NCI-H1105 treated with DMSO at 0.1 percent for 48 hours (cell line): ENCODE measurements around the gene PROCA1.
"Not testable (repeated sequence)": the region's sequence is repeated elsewhere in the genome, so short reads cannot be mapped to it uniquely, and the experiment has no call there.

Experiments used
- DNase-seq: peaks from one replicate; lab custom pipeline; 2025; lab: John Stamatoyannopoulos, UW

PROCA1 gene

GRCh38 chr17:28667870-28668269, 43.8 kb downstream of the PROCA1 start:
- no peak for DNase-seq

- DNase-seq, result no peak
These were observed 45.7 kb downstream of the PROCA1 start for GRCh38 chr17:28665994-28666393.

- DNase-seq, result no peak
These were observed 48.0 kb downstream of the PROCA1 start for GRCh38 chr17:28663723-28664122.

- no peak for DNase-seq
These were observed 49.2 kb downstream of the PROCA1 start for GRCh38 chr17:28662527-28662829.

DNA sequence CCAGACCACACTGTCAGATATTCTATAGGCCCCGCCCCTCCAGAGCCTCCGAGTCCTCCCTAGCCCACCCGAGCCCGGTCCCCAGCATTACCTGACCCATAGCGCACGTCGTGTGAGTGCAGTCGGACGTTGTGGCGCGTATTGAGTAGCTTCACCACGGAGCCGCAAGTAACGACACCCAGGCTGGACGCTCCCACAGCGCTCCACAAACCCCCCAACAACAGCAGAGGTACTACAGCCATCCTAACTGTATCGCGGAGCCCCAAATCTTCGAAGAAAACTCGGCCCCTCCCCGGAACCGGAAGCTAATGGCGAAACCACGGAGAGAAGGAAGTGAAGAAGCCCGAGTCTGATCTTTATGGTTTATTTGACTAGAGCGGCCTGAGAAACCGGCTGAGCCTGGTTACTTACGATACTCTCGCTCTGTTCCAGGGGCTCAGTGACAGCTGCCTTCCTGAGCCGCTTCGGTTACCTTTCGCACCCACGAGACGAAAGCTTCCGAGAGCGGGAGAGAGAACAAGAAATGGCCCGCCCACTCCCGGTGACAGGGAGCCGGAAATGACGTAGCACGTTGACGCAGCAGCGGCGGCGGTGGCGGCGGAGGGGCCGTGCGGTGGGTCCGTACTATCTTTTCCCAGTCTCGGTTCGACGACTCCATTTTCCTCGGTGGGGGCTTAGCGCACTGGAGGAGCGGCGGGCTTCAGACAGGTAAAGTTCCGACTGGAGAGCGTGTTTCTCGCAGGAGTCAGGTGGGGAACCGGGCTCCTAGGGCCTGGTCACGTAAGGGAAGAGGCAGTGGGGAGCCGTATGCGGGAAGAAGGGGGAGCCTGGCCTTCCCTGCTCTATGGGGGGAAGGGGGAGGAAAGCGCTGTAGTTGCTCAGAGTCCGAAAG, 49.8 kb downstream of the PROCA1 start, which contains the start of the genes SDF2 and SUPT6H:
Gene SDF2, minus strand, starts transcription at position 272 of the 892 bp plus-strand sequence. Its CDS starts 30 bp downstream, at position 242.
Gene SUPT6H, plus strand, starts transcription at position 571 of the 892 bp plus-strand sequence. CDS start 11,197 bp downstream, outside the sequence.
- DNase-seq, result peak; percentile 77

- DNase-seq, result not testable (repeated sequence)
These were observed 52.2 kb downstream of the PROCA1 start for GRCh38 chr17:28659497-28659881.

DNA sequence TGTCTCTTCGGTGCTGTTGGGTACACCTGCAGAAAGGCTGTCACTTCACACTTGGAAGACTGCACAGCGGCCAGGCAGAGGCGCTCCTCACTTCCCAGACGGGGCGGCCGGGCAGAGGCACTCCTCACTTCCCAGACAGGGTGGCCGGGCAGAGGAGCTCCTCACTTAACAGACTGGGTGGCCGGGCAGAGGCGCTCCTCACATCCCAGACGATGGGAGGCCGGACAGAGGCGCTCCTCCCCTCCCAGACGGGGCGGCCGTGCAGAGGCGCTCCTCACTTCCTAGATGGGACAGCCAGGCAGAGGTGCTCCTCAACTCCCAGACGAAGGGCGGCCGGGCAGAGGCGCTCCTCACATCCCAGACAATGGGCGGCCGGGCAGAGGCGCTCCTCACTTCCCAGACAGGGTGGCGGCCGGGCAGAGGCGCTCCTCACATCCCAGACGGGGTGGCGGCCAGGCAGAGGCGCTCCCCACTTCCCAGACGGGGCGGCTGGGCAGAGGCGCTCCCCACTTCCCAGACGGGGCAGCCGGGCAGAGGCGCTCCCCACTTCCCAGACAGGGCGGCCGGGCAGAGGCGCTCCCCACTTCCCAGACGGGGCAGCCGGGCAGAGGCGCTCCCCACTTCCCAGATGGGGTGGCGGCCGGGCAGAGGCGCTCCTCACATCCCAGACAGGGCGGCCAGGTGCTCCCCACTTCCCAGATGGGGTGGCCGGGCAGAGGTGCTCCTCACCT, 52.8 kb downstream of the PROCA1 start:
- DNase-seq, result not testable (repeated sequence)

DNA sequence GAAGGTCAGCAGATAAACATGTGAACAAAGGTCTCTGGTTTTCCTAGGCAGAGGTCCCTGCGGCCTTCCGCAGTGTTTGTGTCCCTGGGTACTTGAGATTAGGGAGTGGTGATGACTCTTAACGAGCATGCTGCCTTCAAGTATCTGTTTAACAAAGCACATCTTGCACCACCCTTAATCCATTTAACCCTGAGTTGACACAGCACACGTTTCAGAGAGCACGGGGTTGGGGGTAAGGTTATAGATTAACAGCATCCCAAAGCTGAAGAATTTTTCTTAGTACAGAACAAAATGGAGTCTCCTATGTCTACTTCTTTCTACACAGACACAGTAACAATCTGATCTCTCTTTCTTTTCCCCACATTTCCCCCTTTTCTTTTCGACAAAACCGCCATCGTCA, 53.3 kb downstream of the PROCA1 start:
- not testable (repeated sequence) for DNase-seq

GRCh38 chr17:28657756-28658155, 53.9 kb downstream of the PROCA1 start:
- no peak for DNase-seq

DNA sequence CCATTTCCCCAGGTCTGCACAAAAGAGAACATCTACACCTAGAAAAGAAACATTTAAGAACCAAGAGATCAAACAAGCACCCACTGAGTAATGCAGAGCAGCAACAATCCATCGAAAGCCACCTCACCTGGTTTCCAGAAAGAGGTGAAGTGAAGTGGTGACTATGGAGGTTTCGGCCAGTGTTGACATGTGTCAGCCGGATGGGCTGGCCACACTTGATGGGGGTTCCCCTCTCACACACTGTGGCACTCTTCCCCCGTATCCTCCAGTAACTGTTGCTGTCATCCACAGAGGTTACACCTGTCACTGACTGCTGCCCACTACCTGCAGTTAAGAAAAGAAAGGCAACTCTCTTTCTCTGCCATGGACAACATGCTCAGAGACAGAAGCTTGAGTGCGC, 56.5 kb downstream of the PROCA1 start:
- no peak for DNase-seq
